CD4-positive, alpha-beta T cell treated with Interleukin-17A for 1 hour (primary cell): ENCODE data around the gene EXTL1.

Experiments used
- DNase-seq: peaks from one replicate; pipeline ENCODE4 v3.0.0-alpha.2; 2020

EXTL1 gene

DNA sequence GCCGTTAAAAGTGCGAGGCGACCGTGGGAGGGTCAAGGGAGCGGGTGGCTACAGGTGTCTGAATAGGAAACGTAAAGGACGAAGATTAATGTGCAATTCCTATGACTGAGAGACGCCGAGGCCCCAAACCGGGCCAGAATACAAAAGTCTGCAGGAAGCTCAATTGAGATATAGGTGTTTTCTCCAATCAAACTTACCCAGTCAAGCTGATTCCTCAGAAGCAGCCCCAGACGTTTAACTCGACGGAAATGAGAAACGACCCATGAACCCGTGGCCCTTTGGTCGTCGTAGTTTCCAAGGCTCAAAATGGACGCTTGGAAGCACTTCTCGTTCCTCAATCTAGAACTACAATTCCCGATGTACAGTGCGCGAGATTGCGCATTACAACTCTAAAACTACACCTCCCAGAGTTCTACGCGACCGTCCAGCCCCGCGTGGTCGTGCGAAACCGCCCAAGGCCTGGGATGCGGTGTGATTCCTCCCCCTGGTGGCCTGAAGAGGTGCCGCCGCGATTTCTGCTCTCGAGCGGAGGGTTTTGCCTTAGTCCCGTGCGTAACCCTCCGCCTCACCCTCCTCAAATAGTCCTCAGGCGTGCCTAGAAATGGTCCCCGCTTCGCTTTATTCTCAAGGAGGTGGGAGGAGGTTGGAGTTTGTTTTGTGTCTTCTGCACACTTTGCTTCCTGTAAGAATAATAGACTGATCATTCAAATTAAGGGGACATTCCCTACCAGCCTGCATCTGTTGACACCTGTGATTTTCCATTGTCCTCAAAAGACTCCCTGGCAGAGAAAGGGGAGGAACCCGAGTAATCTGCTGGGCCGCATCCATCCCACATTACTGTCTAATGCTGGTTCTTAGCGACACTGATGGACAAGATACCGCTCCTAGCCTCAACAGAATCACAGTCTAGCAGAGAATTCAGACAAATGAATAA, 23.5 kb upstream of the EXTL1 start, which contains the start of gene PAFAH2:
PAFAH2 (minus strand) TSS at position 236 of the 934 bp plus-strand sequence. CDS start 7,247 bp downstream, outside the sequence.
- DNase-seq: peak; percentile 99

DNA sequence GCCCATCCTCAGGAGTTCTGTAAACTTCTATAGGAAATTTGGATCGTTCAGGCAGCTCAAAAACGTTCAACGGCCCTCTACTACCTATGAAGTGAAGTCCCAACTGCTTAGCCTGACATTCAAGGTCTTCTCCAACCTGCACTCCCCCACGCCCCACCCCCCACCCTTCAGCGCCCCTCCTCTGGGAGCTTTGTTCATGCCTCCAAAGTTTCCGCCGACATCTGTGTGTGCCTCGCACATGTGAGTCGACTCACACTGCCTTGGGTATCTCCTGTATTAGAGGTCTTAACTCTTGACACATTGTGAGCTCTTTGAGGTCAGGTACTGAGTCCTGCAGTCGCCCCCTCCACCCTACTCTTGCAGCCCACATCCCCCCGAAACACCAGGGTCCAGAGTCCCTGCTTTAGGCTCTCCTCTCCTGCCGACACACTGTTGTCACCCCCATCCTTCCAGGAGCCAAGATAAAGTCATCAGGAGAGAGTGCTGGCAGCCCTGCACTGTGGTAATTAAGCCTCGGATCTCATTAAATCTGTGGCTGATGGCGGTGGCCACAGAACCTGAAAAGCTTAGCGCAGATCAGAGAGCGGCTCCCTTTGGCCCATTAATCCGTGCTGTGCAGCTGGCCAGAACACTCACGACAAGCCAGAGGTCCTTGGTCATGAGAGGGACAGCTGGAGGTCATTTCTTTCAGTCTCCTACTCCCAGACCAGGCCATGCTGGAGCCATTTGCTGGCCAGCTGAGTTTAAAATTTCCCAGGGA, 22.4 kb upstream of the EXTL1 start:
- DNase-seq: no peak

DNA sequence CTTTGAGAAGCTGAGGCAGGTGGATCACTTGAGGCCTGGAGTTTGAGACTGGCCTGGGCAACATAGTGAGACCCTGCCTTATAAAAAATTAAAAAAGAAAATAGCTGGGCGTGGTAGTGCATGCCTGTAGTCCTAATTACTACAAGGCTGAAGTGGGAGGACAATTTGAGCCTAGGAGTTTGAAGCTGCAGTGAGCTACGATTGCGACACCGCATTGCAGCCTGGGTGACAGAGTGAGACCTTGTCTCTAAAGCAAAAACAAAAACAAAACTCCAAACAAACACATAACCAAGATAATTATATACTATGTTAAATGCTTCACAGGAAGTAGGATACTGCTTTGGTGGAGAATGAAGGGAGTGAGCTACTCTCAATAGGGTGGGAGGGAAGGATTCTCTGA, 18.3 kb upstream of the EXTL1 start:
- DNase-seq: no peak

DNA sequence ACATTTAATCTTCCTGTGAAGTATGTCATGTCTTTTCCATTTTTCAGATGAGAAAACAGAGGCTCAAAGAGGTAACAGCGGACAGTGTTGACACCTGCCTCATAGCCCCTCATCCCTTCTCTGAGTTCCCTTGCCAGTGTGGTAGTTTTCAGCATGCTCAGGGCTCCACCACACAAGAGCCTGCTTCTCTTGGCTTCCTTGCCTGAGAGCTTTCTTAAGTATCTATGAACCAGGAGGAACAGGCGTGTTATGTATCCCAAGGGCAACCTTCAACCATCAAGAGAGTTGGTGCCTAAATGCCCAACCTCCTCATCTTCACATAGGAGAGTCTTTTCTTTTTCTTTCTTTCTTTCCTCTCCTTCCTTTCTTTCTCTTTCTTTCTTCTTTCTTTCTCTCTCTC, 17.8 kb upstream of the EXTL1 start:
- no peak for DNase-seq

DNA sequence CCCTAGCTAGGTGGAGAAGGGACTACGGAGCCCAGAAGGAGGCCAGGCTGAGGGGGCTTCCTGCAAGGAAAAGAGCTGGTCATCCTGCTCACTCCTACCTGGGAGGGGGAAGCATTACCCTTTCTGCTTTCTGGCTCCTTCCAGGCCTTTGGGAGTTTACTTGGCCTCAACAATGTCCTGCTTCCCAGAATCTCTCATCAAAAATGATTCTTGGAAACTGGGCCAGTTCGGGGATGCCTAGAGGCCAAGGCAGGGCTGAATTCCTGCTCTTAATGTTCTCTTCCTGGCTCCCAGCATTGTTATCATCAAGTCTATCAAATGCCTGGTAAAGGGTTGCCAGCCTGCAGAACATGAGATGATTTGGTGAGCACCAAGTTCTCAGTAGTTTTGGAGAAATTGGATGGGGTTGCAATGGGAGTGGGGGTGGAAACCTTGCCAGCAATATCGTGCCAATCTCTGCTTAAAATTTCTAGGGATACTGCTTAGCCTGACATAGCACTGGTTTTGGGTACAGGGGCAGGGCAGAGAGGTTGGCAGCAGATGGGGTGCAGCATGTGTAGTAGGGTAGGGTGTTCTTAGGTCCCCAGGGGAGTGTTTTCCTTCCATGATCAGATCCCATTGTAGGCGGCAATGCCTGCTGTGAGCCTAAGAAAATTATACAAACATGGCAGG, 16.0 kb upstream of the EXTL1 start:
- no peak for DNase-seq

DNA sequence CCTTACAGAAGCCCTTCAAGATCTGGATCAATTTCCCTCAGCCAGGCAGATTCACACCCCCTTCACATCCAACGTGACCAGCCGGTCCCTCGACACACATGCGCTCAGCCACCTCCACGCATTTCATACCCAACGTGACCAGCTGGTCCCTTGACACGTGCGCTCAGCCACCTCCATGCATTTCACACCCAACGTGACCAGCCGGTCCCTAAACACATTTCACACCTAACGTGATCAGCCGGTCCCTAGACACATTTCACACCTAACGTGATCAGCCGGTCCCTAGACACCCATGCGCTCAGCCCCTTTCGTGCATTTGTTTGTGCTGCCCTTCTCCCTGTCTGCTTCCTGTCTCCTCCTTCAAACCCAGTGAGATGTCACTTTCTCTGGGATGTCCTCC, 14.9 kb upstream of the EXTL1 start:
- no peak for DNase-seq

DNA sequence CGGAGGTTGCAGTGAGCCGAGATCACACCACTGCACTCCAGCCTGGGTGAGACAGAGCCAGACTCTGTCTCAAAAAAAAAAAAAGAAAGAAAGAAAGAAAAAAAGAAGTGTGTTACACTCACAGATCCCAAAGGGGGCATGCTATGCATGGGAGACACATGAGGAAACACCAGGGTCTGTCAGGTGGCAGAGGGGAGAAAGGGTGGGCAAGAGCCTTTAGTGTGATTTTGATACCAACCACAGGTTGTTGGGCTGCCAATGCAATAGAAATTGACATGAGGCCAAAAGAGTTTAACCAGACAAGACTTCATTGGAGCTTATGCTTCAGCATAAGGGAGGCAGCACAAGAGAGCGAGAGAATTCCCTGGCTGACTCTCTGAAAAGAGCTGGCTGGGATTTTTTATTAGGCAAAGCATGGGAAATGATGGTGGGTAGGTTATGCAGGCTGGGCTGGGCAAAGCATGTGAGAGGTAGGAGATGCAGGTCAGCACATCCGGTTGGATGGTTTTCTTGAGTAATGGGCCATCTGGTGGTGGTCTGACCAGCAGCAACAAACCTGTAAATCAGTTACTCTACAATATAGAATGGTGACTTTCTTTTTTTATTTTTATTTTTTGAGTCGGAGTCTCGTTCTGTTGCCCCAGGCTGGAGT, 11.7 kb upstream of the EXTL1 start:
- DNase-seq: no peak

DNA sequence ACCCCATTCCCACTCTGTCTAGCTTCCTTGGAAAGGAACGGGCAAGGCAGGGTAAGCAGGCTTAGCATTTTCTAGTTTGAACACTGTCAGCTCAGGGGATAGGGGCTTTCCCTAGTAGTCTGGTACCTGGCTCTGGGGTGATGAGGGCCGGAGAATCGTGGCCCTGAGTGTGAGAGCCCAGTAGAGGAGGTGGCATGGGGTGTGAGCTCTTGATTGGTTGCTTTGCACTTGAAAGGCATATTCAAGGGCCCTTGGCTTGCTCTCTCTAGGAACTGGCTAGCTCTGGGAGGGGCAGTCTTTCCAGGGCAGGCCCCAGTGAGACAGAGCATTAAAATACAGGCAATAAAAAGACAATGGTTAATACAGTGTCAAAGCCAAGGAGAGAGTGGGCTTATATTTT, 10.8 kb upstream of the EXTL1 start:
- DNase-seq: no peak

DNA sequence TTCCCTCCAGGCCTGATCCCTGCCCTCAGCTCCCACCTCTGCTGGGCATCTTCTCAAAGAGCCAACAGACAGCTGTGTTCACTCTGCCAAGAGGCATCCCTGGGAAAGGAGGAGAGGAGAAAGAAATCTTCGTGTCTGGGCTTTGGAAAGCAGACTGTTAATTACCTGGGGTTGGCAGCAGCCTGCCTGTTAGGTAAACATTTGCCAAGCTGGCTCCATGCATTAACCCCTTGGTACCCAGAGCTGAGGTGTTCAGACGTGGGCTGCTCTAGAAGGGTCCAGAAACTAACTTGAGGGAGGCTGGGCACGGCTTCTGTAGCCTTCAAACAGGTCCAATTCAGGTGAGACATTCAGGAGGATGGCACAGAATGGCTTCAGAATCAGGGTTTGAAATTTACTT, 8.7 kb upstream of the EXTL1 start:
- no peak for DNase-seq

DNA sequence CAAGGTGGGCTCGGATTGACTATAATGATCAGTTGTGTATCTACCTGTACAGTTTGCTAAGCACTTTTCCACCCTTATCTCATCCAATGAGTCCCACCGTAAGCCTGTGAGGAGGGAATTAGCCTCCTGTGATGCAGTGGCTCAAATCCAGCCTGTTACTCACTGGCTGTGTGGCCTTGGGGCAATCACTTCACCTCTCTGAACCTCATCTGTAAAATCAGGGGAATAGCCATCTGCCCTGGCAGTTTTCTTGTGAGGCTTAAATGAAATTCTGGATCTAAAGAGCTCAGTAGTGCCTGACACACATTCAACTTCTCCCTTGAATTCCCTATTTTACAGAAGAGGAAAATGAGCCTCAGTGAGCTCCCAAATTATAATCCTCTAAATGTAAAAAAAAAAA, 7.4 kb upstream of the EXTL1 start:
- no peak for DNase-seq

DNA sequence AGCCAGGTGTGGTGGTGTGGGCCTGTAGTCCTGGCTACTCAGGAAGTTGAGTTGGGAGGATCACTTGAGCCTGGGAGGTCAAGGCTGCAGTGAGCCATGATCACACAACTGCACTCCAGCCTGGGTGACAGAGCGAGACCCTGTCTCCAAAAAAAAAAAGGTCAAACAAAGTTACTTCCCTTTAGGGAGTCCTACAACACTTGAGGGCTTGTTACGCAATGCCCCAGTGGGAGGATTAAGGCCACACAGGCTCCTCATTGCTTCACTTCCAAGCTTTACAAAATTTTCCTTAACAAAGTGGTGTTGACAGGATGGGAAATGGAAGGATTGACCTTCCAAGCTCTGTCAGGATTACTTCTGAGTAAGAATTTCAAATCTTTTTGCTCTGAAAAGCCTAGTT, 6.2 kb upstream of the EXTL1 start:
- no peak for DNase-seq

DNA sequence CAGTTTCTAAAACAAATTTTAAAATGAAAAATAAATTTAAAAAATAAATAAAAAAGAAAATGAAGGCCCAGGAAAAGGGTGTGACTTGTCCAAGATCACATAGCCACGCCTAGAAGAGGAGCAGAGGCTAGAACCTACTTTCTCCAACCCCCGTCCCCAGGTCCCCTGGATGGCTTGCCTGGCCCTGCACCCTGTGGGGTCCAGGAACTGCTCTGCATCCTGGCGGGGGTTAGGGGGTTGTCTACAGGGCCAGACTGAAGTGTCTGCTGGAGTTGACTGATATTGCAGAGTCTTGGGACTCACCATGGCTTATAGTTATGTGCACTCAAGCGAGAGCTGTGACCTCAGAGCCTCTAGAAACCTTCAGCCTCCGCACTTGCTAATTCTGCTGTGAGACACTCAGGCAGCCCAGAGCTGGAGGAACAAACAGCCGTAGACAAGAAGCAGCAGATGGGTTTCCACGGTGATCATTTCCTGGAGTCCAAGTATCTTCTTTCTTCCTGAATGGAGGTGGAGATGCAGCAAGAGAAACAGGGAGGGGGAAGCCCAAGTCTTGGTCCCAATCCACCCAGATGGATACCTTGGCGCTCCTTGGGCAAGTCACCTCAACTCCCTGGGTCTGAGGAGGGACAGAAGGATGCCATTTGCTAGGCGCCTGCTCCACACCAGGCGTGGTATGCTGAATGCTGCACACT, 5.2 kb upstream of the EXTL1 start:
- no peak for DNase-seq

DNA sequence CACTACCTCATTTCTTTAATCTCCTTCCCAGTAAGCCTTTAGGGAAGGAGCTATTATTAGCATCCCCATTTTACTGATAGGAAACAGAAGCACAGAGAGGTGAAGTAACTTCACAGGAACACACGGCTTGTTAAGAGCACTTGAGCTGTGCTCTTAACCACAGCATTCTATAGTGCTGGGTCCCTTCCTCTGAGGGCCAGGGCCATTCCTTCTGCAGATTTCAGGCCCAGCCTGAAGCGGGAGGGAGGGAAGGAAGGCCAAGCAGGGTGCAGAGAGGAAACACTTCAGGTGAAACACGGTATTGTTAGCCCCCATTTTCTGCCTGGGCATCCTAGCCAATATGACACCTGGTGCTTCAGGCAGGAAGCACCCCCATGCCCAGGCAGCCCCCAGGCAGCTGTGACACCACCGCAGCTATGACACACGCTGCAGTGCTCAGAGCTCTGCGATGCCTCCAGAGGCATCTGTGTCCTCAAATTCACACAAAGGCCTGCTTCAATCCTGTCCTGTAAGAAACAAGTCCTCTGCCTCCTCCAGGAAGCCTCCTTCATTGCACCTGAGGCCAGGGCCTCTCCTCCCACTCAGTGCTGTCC, 4.5 kb upstream of the EXTL1 start:
- DNase-seq: no peak

DNA sequence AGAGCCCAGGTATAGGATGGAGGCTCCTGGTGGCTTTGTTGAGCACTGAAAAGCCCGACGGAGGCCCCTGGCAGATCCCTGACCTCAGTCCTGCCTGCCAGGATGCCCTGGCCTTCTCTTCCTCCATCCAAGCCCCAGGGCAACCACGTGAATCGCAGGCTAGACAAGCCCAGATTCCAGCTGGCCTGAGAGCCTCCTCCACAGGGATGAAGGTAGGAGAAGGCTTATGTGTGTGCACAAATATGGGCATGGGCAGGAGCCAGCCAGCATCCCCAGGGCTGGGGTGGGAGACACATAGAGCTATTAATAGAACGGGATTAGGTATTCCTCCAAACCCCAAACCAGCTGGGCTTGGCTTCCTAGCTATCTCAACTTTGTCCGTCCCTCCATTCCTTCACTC, 4.0 kb upstream of the EXTL1 start:
- no peak for DNase-seq

DNA sequence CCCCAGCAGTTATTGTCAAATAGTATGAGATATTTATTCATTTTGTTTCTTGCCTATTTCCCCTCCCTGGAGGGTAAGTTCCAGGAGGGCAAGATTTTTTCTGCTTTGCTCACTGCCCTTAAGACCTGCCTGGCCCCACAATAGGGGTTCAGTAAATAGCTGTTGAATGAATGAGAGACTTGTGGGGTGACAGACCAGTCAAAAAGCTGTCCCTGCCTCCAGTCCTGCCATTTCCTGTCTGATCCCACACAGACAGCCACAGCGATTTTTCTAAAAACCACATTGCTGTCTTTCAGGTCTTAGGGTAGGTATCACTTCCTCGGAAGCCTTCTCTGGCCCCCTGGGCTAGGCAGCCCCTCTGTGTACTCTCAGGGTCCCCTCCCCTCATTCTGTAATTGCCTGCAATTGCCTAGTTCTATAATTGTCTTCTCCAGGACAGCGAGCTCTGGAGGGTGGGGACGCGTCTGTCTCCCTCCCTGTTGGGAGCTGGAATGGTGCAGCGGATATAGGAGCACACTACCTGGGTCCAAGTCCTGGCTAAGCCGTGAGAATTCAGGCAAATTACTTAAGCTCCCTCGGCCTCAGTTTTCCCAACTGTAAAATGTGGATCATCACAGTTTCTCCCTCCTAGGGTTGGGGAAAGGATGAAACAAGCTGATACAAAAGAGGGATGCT, 1.8 kb upstream of the EXTL1 start:
- DNase-seq: no peak

DNA sequence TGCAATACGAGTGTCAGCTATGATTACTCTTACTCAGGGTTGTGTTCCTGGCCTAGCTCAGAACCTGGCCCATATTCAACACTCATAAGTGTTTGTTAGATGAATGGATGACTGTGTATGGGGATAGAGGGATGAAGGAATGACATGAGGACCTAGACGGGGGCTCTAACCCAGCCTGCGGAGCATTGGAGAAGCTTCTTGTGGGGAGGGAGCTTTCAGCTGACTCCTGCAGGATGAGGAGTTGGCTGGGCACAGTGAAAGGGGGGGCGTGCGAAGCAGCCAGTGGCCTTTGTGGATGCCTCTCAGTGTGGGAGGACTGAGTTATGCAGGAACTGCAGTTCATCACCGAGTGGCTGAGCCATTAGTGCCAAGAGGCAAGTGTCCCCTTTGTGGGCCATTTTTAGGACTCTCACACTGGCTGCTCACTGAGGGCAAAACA, 1.2 kb upstream of the EXTL1 start:
- no peak for DNase-seq

DNA sequence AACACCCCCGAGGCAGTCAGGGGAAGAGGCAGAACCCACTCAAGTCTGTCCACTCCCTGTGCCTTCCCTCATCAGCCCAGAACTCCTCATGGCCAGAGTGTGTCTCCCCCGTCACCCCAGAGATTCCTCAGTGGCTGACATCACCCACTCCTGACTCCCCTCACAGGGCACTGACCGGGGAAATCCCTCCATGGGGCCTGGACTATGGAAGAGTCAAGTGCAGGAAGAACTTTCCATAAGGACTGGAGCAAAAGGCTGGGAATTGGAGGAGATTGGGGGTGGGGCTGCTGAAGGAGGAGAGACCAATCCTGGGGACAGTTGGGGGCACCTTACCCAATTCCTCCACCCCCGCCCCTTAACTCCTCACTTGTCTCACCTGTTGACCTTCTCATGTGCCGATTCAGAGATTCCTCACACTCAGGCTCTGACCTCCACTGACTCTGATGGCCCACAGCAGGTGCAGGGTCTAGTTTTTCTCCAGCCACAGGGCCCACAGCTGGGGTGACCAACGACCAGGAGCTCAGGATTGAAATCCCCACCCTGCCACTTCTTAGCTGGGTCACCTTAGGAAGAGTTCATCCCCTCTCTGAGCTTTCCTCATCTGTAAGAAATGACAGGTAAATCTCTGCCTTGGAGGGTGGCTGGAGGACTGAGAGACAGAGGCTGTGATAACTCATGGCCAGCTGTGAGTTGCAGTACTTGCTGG, 481 bp upstream of the EXTL1 start:
- no peak for DNase-seq

DNA sequence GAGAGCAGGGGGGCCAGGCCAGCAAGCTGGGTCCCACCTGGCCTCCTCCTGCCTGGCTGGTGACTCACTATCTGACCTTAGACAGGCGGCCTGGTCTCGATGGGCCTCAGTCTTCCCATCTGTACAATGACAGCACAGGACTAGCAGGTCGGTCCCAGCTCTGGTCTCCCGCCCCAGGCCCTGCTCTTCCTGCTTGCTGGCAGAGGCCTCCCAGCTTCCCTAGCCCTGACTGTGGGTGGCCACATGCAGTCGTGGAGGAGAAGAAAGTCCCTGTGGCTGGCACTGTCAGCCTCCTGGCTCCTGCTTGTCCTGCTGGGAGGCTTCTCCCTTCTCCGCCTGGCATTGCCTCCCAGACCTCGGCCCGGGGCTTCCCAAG, 817 bp downstream of the EXTL1 start:
- DNase-seq: no peak

DNA sequence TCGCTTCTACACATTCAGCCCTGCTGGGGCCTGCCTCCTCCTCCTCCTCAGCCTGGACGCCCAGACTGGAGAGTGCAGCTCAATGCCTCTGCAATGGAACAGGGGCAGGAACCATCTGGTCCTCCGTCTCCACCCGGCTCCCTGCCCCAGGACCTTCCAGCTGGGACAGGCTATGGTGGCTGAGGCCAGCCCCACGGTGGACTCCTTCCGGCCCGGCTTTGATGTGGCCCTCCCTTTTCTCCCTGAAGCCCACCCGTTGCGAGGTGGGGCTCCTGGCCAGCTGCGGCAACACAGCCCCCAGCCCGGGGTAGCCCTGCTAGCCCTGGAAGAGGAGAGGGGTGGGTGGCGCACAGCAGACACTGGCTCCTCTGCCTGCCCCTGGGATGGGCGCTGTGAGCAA, 1.4 kb downstream of the EXTL1 start:
- no peak for DNase-seq

DNA sequence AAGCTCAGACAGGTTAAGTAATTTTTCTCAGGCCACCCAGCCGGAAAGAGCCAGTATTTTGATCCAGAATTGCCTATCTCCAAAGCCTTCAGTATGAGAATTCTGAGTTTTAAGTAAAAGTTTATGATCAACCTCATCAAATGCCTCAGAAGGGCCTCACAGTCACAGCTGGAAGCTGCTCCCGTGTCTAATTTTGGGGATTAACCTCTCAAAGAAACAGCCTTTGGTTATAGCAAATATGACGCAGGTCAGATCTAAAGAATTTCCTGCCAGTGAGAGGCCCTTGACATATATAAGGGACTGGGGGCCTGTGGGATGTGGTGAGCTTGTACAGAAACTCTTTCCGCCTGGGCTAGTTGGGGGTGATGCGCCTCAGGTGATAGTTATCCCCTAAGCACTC, 2.3 kb downstream of the EXTL1 start:
- DNase-seq: no peak

DNA sequence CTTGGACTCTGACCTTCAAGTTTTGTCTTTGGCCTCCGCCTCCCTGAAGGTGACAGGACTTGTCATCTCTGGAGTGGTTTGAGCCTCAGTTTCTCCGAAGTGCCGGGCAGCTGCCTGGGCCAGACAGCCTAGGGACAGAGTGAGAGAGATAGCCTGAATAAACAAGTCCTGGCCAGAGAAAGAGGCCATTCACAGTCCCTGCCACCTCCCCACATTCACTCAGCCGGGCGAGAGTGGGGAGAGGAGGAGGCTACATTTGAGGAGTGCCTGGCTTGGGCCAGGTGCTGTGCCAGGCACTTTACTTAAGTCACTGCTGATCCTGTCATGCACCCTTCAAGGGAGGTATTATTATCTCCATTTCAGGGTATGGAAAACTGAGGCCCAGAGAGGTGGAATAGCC, 3.5 kb downstream of the EXTL1 start:
- no peak for DNase-seq
